NCI-H345 treated with DMSO at 0.1 percent for 48 hours (cell line): ENCODE results near the gene IFRD2.
"Not testable (repeated sequence)": the region's sequence is repeated elsewhere in the genome, so short reads cannot be mapped to it uniquely, and the experiment has no call there.

Source experiments
- DNase-seq: peaks from one replicate; lab custom pipeline; 2025; ENCODE audit not compliant: unreplicated experiment; lab: John Stamatoyannopoulos, UW

The IFRD2 gene

GRCh38 chr3:50286322-50287227, 5.7 kb downstream of the IFRD2 start:
- DNase-seq, result no peak

GRCh38 chr3:50284121-50284520, 8.1 kb downstream of the IFRD2 start:
- DNase-seq, result not testable (repeated sequence)

- DNase-seq, result no peak
Measured at GRCh38 chr3:50279255-50280016, 12.8 kb downstream of the IFRD2 start.

- DNase-seq, result no peak
Measured at GRCh38 chr3:50278880-50279224, 13.4 kb downstream of the IFRD2 start, which contains the start of gene LSMEM2. TSS of gene LSMEM2 (plus strand) at chr3:50279087. CDS start at chr3:50279114, 27 bp downstream.

GRCh38 chr3:50278123-50278879, 13.9 kb downstream of the IFRD2 start:
- DNase-seq, result no peak

- no peak for DNase-seq
Measured at GRCh38 chr3:50276762-50277101, 15.5 kb downstream of the IFRD2 start.

GRCh38 chr3:50275996-50276761, 16.1 kb downstream of the IFRD2 start:
- no peak for DNase-seq

GRCh38 chr3:50275141-50275995, 16.9 kb downstream of the IFRD2 start:
- DNase-seq, result no peak

GRCh38 chr3:50274371-50275104, 17.7 kb downstream of the IFRD2 start:
- DNase-seq, result no peak

- DNase-seq, result no peak
Measured at GRCh38 chr3:50273689-50274065, 18.6 kb downstream of the IFRD2 start.

- DNase-seq, result peak; percentile 63
Measured at GRCh38 chr3:50272911-50273688, 19.1 kb downstream of the IFRD2 start.

GRCh38 chr3:50272538-50272910, 19.7 kb downstream of the IFRD2 start:
- DNase-seq, result not testable (repeated sequence)

GRCh38 chr3:50271314-50271936, 20.8 kb downstream of the IFRD2 start:
- DNase-seq, result no peak

GRCh38 chr3:50270422-50271224, 21.6 kb downstream of the IFRD2 start:
- no peak for DNase-seq

- no peak for DNase-seq
Measured at GRCh38 chr3:50269977-50270413, 22.2 kb downstream of the IFRD2 start.

GRCh38 chr3:50269460-50269859, 22.8 kb downstream of the IFRD2 start:
- no peak for DNase-seq
